Transverse colon (tissue), 4 donors: ENCODE data around the gene KLF2.

Experiments used
- POLR2AphosphoS5 ChIP-seq, 3 donors: sonication (generic); formaldehyde crosslinking; IDR thresholded peaks; one replicate each; pipeline ENCODE4 v1.6.1; 2016; ENCODE audit warnings: antibody characterized with exemption in 3 of 3
- TF ChIP-seq, protein P1 (sequence below), 5 experiments: fragments of 200-600 bp in 3 of 5; fragments of 450-650 bp in 2 of 5; sonication (generic) in 3 of 5; IDR thresholded peaks; 1 replicate in 2 of 5; 2 replicates in 3 of 5; pipeline ENCODE4 v1.5.1; 2016 to 2017; ENCODE audit warnings: antibody characterized with exemption in 5 of 5, inconsistent platforms in 3 of 5, mild to moderate bottlenecking in 2 of 5, moderate library complexity in 1 of 5

DNA sequence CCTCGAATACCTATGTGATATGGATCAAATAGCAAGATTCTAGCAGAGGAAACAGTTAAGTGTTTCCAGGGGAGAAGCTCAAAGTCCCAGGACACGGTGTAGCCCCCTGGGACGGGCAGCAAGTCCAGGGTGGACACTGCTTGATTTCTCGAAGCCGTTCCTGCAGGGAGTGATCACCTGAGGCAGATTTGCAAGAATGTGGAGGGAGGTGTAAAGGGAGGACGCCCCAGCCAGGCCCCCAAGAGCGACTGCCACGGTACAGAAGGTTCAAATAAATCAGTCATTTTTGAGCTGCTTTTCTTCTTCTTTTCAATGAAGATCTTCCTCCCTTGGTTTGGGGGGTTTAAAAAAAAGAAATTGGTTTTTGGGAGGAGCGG lies 41.4 kb downstream of the KLF2 start:
- TF ChIP-seq POLR2AphosphoS5 (IDR thresholded peaks at IDR 0.05): no peak
- TF ChIP-seq, protein P1, sequence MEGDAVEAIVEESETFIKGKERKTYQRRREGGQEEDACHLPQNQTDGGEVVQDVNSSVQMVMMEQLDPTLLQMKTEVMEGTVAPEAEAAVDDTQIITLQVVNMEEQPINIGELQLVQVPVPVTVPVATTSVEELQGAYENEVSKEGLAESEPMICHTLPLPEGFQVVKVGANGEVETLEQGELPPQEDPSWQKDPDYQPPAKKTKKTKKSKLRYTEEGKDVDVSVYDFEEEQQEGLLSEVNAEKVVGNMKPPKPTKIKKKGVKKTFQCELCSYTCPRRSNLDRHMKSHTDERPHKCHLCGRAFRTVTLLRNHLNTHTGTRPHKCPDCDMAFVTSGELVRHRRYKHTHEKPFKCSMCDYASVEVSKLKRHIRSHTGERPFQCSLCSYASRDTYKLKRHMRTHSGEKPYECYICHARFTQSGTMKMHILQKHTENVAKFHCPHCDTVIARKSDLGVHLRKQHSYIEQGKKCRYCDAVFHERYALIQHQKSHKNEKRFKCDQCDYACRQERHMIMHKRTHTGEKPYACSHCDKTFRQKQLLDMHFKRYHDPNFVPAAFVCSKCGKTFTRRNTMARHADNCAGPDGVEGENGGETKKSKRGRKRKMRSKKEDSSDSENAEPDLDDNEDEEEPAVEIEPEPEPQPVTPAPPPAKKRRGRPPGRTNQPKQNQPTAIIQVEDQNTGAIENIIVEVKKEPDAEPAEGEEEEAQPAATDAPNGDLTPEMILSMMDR (IDR thresholded peaks at IDR 0.05): no peak
